ENCODE results near the gene SAMD4A. TPM values are rescaled to one million over a fixed set of nuclear protein-coding genes. Genes with fewer than 3 reads are reported as not detected.
A peak's percentile ranks its signal among the peaks of the same experiment; 100 is the strongest.

Gene SAMD4A
- total RNA-seq, 3 donors from 2014 or later = 28.5 to 44.6 (median 36.2) TPM

GRCh38 chr14:54676812-54677708 lies 110.1 kb downstream of the SAMD4A start:
- Histone ChIP-seq H3K4me1 (no peaks in the 10 kb centered on the region), H3K4me3 (no peak overlapping the region), H3K36me3 (no peaks in the 10 kb centered on the region), H3K9me3 (no peaks in the 10 kb centered on the region), H3K27me3 (no peaks in the 10 kb centered on the region), H3K27ac (peak overlapping the region; percentile 71 to 76)
- intact Hi-C loops (cut with DNase I; ENCODE audit: low total_unique reads) = no loop called here
- no peak for TF ChIP-seq POLR2A (IDR thresholded peaks at IDR 0.05)
- TF ChIP-seq POLR2AphosphoS5 (IDR thresholded peaks at IDR 0.05) = peak in 2 of 3 donors; percentile 26 to 31
- DNase-seq (ENCODE audit: low spot score in 2 of 2) = no peak

- TF ChIP-seq CTCF (IDR thresholded peaks at IDR 0.05) (no peak), POLR2AphosphoS5 (IDR thresholded peaks at IDR 0.05) (no peak), POLR2A (IDR thresholded peaks at IDR 0.05) (no peak)
- Histone ChIP-seq H3K9me3 (no peaks in the 10 kb centered on the region), H3K27me3 (no peaks in the 10 kb centered on the region), H3K4me3 (no peak overlapping the region), H3K36me3 (no peaks in the 10 kb centered on the region), H3K4me1 (no peaks in the 10 kb centered on the region), H3K27ac (no peak overlapping the region)
- no peak for DNase-seq (ENCODE audit: low spot score in 2 of 2)
- intact Hi-C loops (cut with DNase I; ENCODE audit: low total_unique reads) = loop anchor here (10.0 kb wide), 1 partner anchor 116 kb away; the partner anchor contains the start of gene SAMD4A
These were observed 113.7 kb downstream of the SAMD4A start for GRCh38 chr14:54680651-54681050.

- intact Hi-C loops (cut with DNase I; ENCODE audit: low total_unique reads) = loop anchor here (10.0 kb wide), 1 partner anchor 117 kb away; the partner anchor contains the start of gene SAMD4A
- no peak for TF ChIP-seq POLR2A (IDR thresholded peaks at IDR 0.05)
- TF ChIP-seq CTCF (IDR thresholded peaks at IDR 0.05) = no peak
- no peak for TF ChIP-seq POLR2AphosphoS5 (IDR thresholded peaks at IDR 0.05)
- no peaks in the 10 kb centered on the region for H3K4me1 ChIP-seq
These were observed 114.9 kb downstream of the SAMD4A start for GRCh38 chr14:54681811-54682261.

GRCh38 chr14:54682578-54682977 lies 115.7 kb downstream of the SAMD4A start:
- no peaks in the 10 kb centered on the region for H3K36me3 ChIP-seq
- no peak overlapping the region for H3K4me3 ChIP-seq
- no peaks in the 10 kb centered on the region for H3K27me3 ChIP-seq
- TF ChIP-seq POLR2AphosphoS5 (IDR thresholded peaks at IDR 0.05) (no peak), CTCF (IDR thresholded peaks at IDR 0.05) (no peak), POLR2A (IDR thresholded peaks at IDR 0.05) (no peak)
- peak overlapping the region in 1 of 2 donors; percentile 92 for H3K27ac ChIP-seq
- no peak for DNase-seq (ENCODE audit: low spot score in 2 of 2)
- H3K9me3 ChIP-seq = no peaks in the 10 kb centered on the region
- H3K4me1 ChIP-seq = no peaks in the 10 kb centered on the region
- intact Hi-C loops (cut with DNase I; ENCODE audit: low total_unique reads) = loop anchor here (10.0 kb wide), 1 partner anchor 118 kb away; the partner anchor contains the start of gene SAMD4A

More at GRCh38 chr14:54681811-54682261, 114.9 kb downstream of the SAMD4A start:
- H3K36me3 ChIP-seq = no peaks in the 10 kb centered on the region
- no peaks in the 10 kb centered on the region for H3K9me3 ChIP-seq
- no peak overlapping the region for H3K4me3 ChIP-seq
- no peaks in the 10 kb centered on the region for H3K27me3 ChIP-seq
- no peak for DNase-seq (ENCODE audit: low spot score in 2 of 2)
- no peak overlapping the region for H3K27ac ChIP-seq

GRCh38 chr14:54683882-54684794 lies 117.2 kb downstream of the SAMD4A start:
- H3K4me1 ChIP-seq = no peaks in the 10 kb centered on the region
- DNase-seq (ENCODE audit: low spot score in 2 of 2) = no peak
- H3K27me3 ChIP-seq = no peaks in the 10 kb centered on the region

More at GRCh38 chr14:54683882-54684794, 117.2 kb downstream of the SAMD4A start:
- no peak overlapping the region for H3K4me3 ChIP-seq
- no peaks in the 10 kb centered on the region for H3K36me3 ChIP-seq
- H3K27ac ChIP-seq = peak overlapping the region; percentile 71 to 92
- TF ChIP-seq POLR2A (IDR thresholded peaks at IDR 0.05) = no peak
- peak in 1 of 3 donors; percentile 20 for TF ChIP-seq POLR2AphosphoS5 (IDR thresholded peaks at IDR 0.05)
- intact Hi-C loops (cut with DNase I; ENCODE audit: low total_unique reads) = loop anchor here (10.0 kb wide), 1 partner anchor 119 kb away; the partner anchor contains the start of gene SAMD4A
- no peaks in the 10 kb centered on the region for H3K9me3 ChIP-seq
